K562 (cell line): ENCODE measurements around the gene ACER3. TPM values are rescaled to one million over a fixed set of nuclear protein-coding genes. Genes with fewer than 3 reads are reported as not detected.

Experiments
- BRD9 ChIP-seq: fragments of 450-650 bp; IDR thresholded peaks from 2 replicates; pipeline ENCODE4 v1.6.1; 2018; ENCODE audit warnings: low read depth; ENCODE audit not compliant: partially characterized antibody
- CHD4 ChIP-seq: fragments of 200-600 bp; sonication (generic); IDR thresholded peaks from 3 replicates; pipeline ENCODE4 v1.6.1; 2012; ENCODE audit warnings: low read depth, mild to moderate bottlenecking, mixed read lengths, low read length, inconsistent platforms; ENCODE audit not compliant: insufficient read depth, insufficient replicate concordance, poor library complexity, severe bottlenecking
- CSDE1 ChIP-seq, 2 experiments: fragments of 450-650 bp; IDR thresholded peaks; 2 replicates each; pipeline ENCODE4 v1.6.1; 2016; ENCODE audit warnings: mild to moderate bottlenecking in 1 of 2
- ETV1 ChIP-seq: fragments of 450-650 bp; conservative IDR thresholded peaks from 2 replicates; pipeline ENCODE4 v1.6.1; 2016; ENCODE audit warnings: missing genetic modification characterization, control low read depth, low read depth, missing compliant biosample characterization
- JUN ChIP-seq, 2 experiments: sonication (generic) in 1 of 2; formaldehyde crosslinking in 1 of 2; IDR thresholded peaks; 2 replicates each; pipeline versions ENCODE4 v1.6.1 to v1.8.0; 2012 to 2022; ENCODE audit warnings: borderline replicate concordance in 2 of 2, mild to moderate bottlenecking in 2 of 2, improper control_type of control experiment in 1 of 2, low read depth in 1 of 2, low read length in 1 of 2, missing genetic modification reagents in 1 of 2
- MYBL2 ChIP-seq, 2 experiments: fragments of 450-650 bp in 1 of 2; sonication (generic) in 1 of 2; formaldehyde crosslinking in 1 of 2; IDR thresholded peaks; 2 replicates each; pipeline versions ENCODE4 v1.6.1 to v1.8.1; 2017 to 2022; ENCODE audit warnings: borderline replicate concordance in 1 of 2, inconsistent platforms in 1 of 2, low read depth in 1 of 2, mild to moderate bottlenecking in 1 of 2, missing genetic modification reagents in 1 of 2, moderate library complexity in 1 of 2
- NCOA1 ChIP-seq: fragments of 450-650 bp; IDR thresholded peaks from 2 replicates; pipeline ENCODE4 v1.6.1; 2016; ENCODE audit warnings: low read depth
- SMAD2 ChIP-seq: fragments of 150-350 bp; IDR thresholded peaks from 2 replicates; pipeline ENCODE4 v1.6.1; 2014; ENCODE audit warnings: low read depth, mild to moderate bottlenecking, low read length
- YY1 ChIP-seq, 3 experiments: IDR thresholded peaks; 2 replicates each; pipeline ENCODE4 v1.6.1; 2011; ENCODE audit warnings: low read length in 2 of 3, mild to moderate bottlenecking in 2 of 3, moderate library complexity in 2 of 3, borderline replicate concordance in 1 of 3, control low read depth in 1 of 3, low read depth in 1 of 3; ENCODE audit not compliant: insufficient read depth in 3 of 3, insufficient replicate concordance in 2 of 3, control insufficient read depth in 1 of 3, insufficient read length in 1 of 3; ENCODE audit errors: extremely low read depth in 1 of 3
- ZBTB17 ChIP-seq: fragments of 450-650 bp; formaldehyde crosslinking; IDR thresholded peaks from 2 replicates; pipeline ENCODE4 v1.4.0; 2020; ENCODE audit warnings: mild to moderate bottlenecking
- ZNF217 ChIP-seq: sonication (generic); formaldehyde crosslinking; IDR thresholded peaks from 2 replicates; pipeline ENCODE4 v1.8.0; 2022; ENCODE audit warnings: mild to moderate bottlenecking, missing genetic modification reagents
- polyA plus RNA-seq, 8 experiments: library from polyadenylated mRNA; depleted of rRNA in 4 of 8; stranded (reverse) in 5 of 8; unstranded in 3 of 8; fragments of >200 nt; fragmentation: Nextera tagmentation in 2 of 8; fragmentation: Illumina TruSeq in 1 of 8; extraction: Ambion mirVana in 2 of 8; extraction: Trizol in 1 of 8; gene quantifications; 2 replicates each; pipeline versions ENCODE4 v1.2.1 to v1.2.3, GENCODE V29; 2011 to 2014; ENCODE audit warnings: inconsistent platforms in 1 of 8, missing spikeins in 1 of 8
- total RNA-seq, 7 experiments: library from RNA; depleted of rRNA in 6 of 7; stranded (reverse); fragments of >200 nt in 6 of 7; fragmentation: Illumina TruSeq in 2 of 7; extraction: Trizol in 2 of 7; gene quantifications; 2 replicates each; pipeline versions ENCODE4 v1.2.1 to v1.2.3, GENCODE V29; 2011 to 2021; ENCODE audit warnings: low replicate concordance in 1 of 7
- TF ChIP-seq, protein P1 (sequence below): IDR thresholded peaks from 2 replicates; pipeline ENCODE4 v1.6.1; 2016; ENCODE audit warnings: missing genetic modification characterization, missing compliant biosample characterization
- TF ChIP-seq, protein P2 (sequence below): sonication (generic); formaldehyde crosslinking; IDR thresholded peaks from 2 replicates; pipeline ENCODE4 v1.8.1; 2023; ENCODE audit warnings: mild to moderate bottlenecking, missing genetic modification reagents
- TF ChIP-seq, protein P3 (sequence below), 2 experiments: fragments of 450-650 bp; conservative IDR thresholded peaks; 2 replicates each; pipeline ENCODE4 v1.6.1; 2017; ENCODE audit warnings: mild to moderate bottlenecking in 2 of 2, moderate library complexity in 2 of 2
- TF ChIP-seq, protein P4 (sequence below), 2 experiments: fragments of 450-650 bp in 1 of 2; sonication (generic) in 1 of 2; formaldehyde crosslinking in 1 of 2; IDR thresholded peaks in 1 of 2; conservative IDR thresholded peaks in 1 of 2; 2 replicates each; pipeline versions ENCODE4 v1.6.1 to v1.8.1; 2016 to 2023; ENCODE audit warnings: mild to moderate bottlenecking in 2 of 2, moderate library complexity in 2 of 2, inconsistent platforms in 1 of 2, missing genetic modification reagents in 1 of 2
- TF ChIP-seq, protein P5 (sequence below): fragments of 450-650 bp; IDR thresholded peaks from 2 replicates; pipeline ENCODE4 v1.6.1; 2017; ENCODE audit warnings: mild to moderate bottlenecking, moderate library complexity

Gene ACER3
- total and polyA plus RNA-seq, 9 of the 15 experiments (the other 6 are each of a cell fraction or from before 2014, with no cell fraction given) = 2.0 to 23.8 (median 9.5) TPM

DNA sequence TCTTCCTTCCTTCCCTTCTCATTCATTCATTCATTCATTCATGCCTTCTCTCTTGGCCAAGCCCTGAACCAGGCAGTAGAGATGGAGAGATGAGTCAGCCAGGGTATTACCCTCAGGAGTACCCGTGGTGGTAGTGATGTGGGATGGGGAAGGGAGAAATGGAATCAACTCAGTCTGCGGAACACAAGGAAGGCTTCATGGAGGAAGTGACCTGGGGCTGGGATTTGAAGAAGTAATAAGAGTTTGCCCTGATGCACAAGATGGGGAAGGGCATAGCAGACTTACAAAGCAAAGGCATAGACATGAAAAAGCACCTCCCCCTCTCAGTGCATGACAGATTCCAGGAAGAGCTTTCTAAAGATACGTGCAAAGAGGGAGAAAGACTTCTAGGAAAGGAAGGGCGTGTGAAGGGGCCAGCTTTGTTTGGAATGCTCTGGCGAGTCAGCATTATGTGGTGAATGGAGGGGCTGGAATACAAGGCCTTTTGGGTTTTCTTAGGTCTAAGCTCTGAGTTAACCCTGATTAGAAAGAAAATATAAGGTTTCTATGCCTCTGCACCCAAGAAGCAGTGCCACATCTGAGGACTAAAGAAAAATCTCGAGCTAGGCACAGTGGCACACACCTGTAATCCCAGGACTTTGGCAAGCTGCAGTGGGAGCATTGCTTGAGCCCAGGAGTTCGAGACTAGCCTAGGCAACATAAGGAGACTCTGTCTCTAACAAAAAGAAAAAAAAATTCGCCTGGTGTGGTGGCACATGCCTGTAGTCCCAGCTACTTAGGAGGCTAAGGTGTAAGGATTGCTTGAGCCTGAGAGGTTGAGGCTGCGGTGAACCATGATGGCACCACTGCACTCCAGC lies 36.4 kb upstream of the ACER3 start (continued):
- TF ChIP-seq BRD9 = peak; percentile 87
- no peak for TF ChIP-seq MYBL2 (IDR thresholded peaks at IDR 0.05; ENCODE audit: low read depth)
- no peak for TF ChIP-seq MYBL2 (CRISPR knock-in tag; IDR thresholded peaks at IDR 0.05; ENCODE audit: borderline replicate concordance)
- TF ChIP-seq, protein P1, sequence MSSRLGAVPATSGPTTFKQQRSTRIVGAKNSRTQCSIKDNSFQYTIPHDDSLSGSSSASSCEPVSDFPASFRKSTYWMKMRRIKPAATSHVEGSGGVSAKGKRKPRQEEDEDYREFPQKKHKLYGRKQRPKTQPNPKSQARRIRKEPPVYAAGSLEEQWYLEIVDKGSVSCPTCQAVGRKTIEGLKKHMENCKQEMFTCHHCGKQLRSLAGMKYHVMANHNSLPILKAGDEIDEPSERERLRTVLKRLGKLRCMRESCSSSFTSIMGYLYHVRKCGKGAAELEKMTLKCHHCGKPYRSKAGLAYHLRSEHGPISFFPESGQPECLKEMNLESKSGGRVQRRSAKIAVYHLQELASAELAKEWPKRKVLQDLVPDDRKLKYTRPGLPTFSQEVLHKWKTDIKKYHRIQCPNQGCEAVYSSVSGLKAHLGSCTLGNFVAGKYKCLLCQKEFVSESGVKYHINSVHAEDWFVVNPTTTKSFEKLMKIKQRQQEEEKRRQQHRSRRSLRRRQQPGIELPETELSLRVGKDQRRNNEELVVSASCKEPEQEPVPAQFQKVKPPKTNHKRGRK (tag) = no peak
- TF ChIP-seq, protein P2, sequence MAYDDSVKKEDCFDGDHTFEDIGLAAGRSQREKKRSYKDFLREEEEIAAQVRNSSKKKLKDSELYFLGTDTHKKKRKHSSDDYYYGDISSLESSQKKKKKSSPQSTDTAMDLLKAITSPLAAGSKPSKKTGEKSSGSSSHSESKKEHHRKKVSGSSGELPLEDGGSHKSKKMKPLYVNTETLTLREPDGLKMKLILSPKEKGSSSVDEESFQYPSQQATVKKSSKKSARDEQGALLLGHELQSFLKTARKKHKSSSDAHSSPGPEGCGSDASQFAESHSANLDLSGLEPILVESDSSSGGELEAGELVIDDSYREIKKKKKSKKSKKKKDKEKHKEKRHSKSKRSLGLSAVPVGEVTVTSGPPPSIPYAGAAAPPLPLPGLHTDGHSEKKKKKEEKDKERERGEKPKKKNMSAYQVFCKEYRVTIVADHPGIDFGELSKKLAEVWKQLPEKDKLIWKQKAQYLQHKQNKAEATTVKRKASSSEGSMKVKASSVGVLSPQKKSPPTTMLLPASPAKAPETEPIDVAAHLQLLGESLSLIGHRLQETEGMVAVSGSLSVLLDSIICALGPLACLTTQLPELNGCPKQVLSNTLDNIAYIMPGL (CRISPR knock-in tag) = no peak
- peak in 1 of 3 experiments; percentile 70 for TF ChIP-seq YY1 (IDR thresholded peaks at IDR 0.05; ENCODE audit: borderline replicate concordance in 1 of 3, control insufficient read depth in 1 of 3, extremely low read depth in 1 of 3, insufficient read depth in 3 of 3, insufficient read length in 1 of 3, insufficient replicate concordance in 2 of 3, low read depth in 1 of 3, low read length in 2 of 3)
- no peak for TF ChIP-seq ZNF217
- TF ChIP-seq, protein P3, sequence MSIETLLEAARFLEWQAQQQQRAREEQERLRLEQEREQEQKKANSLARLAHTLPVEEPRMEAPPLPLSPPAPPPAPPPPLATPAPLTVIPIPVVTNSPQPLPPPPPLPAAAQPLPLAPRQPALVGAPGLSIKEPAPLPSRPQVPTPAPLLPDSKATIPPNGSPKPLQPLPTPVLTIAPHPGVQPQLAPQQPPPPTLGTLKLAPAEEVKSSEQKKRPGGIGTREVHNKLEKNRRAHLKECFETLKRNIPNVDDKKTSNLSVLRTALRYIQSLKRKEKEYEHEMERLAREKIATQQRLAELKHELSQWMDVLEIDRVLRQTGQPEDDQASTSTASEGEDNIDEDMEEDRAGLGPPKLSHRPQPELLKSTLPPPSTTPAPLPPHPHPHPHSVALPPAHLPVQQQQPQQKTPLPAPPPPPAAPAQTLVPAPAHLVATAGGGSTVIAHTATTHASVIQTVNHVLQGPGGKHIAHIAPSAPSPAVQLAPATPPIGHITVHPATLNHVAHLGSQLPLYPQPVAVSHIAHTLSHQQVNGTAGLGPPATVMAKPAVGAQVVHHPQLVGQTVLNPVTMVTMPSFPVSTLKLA (conservative IDR thresholded peaks at IDR 0.05) = peak in 1 of 2 experiments; percentile 76; a peak in 3 of 4 replicates
- TF ChIP-seq SMAD2 = no peak
- peak; percentile 8 for TF ChIP-seq CHD4
- TF ChIP-seq ZBTB17 (CRISPR knock-in tag) = peak; percentile 24; the same call in 1 of the 2 replicates
- TF ChIP-seq CSDE1 (IDR thresholded peaks at IDR 0.05) = no peak; a peak in 1 of 4 replicates
- TF ChIP-seq, protein P4, sequence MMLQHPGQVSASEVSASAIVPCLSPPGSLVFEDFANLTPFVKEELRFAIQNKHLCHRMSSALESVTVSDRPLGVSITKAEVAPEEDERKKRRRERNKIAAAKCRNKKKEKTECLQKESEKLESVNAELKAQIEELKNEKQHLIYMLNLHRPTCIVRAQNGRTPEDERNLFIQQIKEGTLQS (IDR thresholded peaks at IDR 0.05) = peak; percentile 76
- TF ChIP-seq, protein P4 (CRISPR knock-in tag; conservative IDR thresholded peaks at IDR 0.05) = no peak
- TF ChIP-seq JUN (IDR thresholded peaks at IDR 0.05; ENCODE audit: borderline replicate concordance, low read depth, low read length) = no peak
- TF ChIP-seq JUN (CRISPR knock-in tag; IDR thresholded peaks at IDR 0.05; ENCODE audit: borderline replicate concordance) = no peak
- peak; percentile 72; the same call in 1 of the 2 replicates for TF ChIP-seq NCOA1
- TF ChIP-seq ETV1 (tag) = no peak
- TF ChIP-seq, protein P5, sequence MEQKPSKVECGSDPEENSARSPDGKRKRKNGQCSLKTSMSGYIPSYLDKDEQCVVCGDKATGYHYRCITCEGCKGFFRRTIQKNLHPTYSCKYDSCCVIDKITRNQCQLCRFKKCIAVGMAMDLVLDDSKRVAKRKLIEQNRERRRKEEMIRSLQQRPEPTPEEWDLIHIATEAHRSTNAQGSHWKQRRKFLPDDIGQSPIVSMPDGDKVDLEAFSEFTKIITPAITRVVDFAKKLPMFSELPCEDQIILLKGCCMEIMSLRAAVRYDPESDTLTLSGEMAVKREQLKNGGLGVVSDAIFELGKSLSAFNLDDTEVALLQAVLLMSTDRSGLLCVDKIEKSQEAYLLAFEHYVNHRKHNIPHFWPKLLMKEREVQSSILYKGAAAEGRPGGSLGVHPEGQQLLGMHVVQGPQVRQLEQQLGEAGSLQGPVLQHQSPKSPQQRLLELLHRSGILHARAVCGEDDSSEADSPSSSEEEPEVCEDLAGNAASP = no peak
